HG03060 (cell line): ENCODE measurements around the gene DHPS.
"Not testable (repeated sequence)": the region's sequence is repeated elsewhere in the genome, so short reads cannot be mapped to it uniquely, and the experiment has no call there.

Source experiments
- ATAC-seq: cut with Tn5 transposase; IDR thresholded peaks from one replicate; pipeline ENCODE4 v1.9.1; 2021; ENCODE audit warnings: low read depth, moderate number of reproducible peaks; ENCODE audit not compliant: unreplicated experiment

Gene DHPS

GRCh38 chr19:12647490-12648071 lies 34.1 kb downstream of the DHPS start:
- no peak for ATAC-seq

DNA sequence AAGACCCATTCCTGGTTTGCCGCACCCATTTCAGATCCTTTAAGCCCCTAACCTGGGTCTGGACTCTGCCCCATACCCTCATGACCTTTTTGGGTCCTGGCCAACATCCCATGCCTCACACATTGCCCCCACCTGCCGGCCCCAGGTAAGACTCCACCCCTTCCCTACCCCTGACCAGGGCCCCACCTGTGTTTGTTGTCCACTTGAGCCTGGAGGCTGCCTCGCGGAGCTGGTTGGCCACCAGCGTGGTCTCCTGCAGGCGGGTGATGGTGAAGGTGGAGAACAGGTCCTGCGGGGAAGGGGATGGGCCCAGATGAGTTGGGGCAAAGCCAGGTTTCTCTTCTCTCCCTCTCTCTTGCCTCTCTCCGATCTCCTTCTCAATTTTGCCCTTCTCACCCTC lies 34.6 kb downstream of the DHPS start:
- no peak for ATAC-seq

DNA sequence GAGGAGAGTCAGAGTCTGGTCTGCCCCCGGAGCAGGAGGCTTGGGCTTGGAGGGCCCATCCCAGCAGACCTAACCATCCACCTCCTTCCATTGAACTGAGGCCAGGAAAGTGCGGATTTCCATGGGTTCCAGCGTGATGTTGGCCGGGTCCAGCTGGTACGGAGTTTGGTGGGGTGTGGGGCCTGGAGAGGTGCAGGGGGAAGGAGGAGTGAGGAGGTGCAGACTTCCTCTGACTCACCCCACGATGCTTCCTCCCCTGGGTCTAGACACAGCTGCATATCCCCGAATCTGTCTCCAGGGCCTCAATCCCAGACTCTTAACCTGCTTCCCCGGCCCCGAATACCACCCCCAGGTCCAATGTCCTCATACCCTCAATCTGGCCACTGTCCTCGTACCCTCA lies 35.1 kb downstream of the DHPS start:
- ATAC-seq, result no peak

DNA sequence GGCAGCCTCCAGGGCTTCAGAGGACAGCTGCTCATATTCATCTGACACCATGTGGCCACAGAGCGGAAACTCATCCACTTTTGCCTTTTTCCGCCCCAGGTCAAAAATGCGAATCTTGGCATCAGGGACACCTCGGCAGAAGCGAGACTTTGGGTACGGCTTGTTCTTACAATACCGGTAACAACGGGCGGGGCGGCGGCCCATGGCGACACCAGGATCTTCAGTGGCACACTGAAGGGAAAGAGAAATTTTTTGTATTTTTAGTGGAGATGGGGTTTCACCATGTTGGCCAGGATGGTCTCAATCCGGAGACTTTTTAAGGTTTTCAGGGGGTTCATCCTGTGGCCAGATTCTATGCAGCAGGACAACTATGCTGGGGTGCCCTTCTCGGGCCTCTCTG lies 38.0 kb downstream of the DHPS start:
- not testable (repeated sequence) for ATAC-seq

GRCh38 chr19:12642506-12642905 lies 39.2 kb downstream of the DHPS start:
- ATAC-seq, result no peak

GRCh38 chr19:12641456-12641855 lies 40.2 kb downstream of the DHPS start:
- no peak for ATAC-seq

- no peak for ATAC-seq
Measured at GRCh38 chr19:12639901-12640613, 41.6 kb downstream of the DHPS start.

- ATAC-seq, result no peak
Measured at GRCh38 chr19:12638611-12639182, 43.0 kb downstream of the DHPS start.

GRCh38 chr19:12636631-12637030 lies 45.0 kb downstream of the DHPS start:
- ATAC-seq, result no peak

DNA sequence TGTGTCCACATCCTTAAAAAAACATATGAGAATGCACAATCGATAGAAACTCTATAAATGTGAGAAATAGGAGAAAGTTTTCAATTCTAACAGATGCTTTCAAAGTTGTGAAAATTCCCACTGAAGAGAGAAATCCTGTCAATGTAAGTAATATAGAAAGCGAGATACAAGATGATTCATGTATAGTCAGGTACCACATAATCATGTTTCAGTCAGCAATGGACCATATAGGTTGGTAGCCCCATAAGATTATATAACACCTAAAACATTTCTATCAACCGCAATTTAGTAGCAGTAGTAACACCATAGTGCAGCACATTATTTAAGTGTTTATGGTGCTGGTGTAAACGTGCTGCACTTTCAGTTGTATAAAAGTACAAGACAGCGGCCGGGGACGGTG lies 52.5 kb downstream of the DHPS start:
- ATAC-seq, result no peak

DNA sequence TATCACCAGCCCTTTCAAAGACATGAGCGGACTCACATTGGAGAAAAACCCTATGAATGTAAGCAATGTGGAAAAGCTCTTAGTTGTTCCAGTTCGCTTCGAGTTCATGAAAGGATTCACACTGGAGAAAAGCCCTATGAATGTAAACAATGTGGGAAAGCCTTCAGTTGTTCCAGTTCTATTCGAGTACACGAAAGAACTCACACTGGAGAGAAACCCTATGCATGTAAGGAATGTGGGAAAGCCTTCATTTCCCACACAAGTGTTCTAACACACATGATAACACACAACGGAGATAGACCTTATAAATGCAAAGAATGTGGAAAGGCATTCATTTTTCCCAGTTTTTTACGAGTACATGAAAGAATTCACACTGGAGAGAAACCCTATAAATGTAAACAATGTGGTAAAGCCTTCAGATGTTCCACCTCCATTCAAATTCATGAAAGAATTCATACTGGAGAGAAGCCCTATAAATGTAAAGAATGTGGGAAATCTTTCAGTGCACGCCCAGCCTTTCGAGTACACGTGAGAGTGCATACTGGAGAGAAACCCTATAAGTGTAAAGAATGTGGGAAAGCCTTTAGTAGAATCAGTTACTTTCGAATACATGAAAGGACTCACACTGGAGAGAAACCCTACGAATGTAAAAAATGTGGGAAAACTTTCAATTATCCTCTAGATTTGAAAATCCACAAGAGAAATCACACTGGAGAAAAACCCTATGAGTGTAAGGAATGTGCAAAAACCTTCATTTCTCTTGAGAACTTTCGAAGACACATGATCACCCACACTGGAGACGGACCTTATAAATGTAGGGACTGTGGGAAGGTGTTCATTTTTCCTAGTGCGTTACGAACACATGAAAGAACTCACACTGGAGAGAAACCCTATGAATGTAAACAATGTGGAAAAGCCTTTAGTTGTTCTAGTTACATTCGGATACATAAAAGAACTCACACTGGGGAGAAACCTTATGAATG lies 53.3 kb downstream of the DHPS start:
- no peak for ATAC-seq

DNA sequence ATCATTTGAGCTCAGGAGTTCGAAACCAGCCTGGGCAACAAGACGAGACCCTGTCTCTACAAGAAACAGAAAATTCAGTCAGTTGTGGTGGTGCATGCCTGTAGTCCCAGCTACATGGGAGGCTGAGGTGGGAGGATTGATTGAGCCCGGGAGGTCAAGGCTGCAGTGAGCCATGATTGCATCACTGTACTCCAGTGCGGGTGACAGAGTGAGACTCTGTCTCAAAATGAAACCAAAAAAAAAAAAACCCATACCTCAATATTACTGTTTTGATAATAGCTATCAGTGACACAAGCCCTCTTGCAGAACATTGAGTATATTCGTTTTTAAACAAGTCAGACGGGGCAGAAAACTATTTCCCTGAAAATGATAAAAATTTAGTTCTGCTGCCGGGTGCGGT lies 54.7 kb downstream of the DHPS start:
- ATAC-seq, result no peak
